Small intestine (tissue), 7 donors: ENCODE results near the gene ZNF800. TPM values are rescaled to one million over a fixed set of nuclear protein-coding genes. Genes with fewer than 3 reads are reported as not detected.

Experiments used
- DNase-seq, 2 donors: peaks; one replicate each; pipeline versions ENCODE4 v3.0.0 to v3.0.0-alpha.2; 2013
- FAIRE-seq: peaks from 2 replicates; lab custom pipeline; 2012; peaks lifted over from hg19 to GRCh38; lab: Jason Lieb, UNC
- H3K27ac ChIP-seq, 3 donors: one replicate each; pipeline ENCODE4 v1.5.1; 2013; ENCODE audit warnings: low read length in 2 of 3, mild to moderate bottlenecking in 2 of 3, control low read depth in 1 of 3, inconsistent platforms in 1 of 3, low read depth in 1 of 3, moderate library complexity in 1 of 3
- H3K27me3 ChIP-seq, 3 donors: one replicate each; pipeline ENCODE4 v1.6.1; 2013; ENCODE audit warnings: low read length in 3 of 3, inconsistent platforms in 1 of 3; ENCODE audit not compliant: control insufficient read depth in 3 of 3, insufficient read depth in 3 of 3
- H3K36me3 ChIP-seq, 3 donors: one replicate each; pipeline ENCODE4 v1.6.1; 2013; ENCODE audit warnings: low read length in 3 of 3, inconsistent platforms in 1 of 3, low read depth in 1 of 3, mild to moderate bottlenecking in 1 of 3, moderate library complexity in 1 of 3; ENCODE audit not compliant: control insufficient read depth in 3 of 3, insufficient read depth in 2 of 3
- H3K4me1 ChIP-seq, 3 donors: one replicate each; pipeline ENCODE4 v1.6.1; 2013; ENCODE audit warnings: low read length in 2 of 3, inconsistent platforms in 1 of 3, low read depth in 1 of 3, mild to moderate bottlenecking in 1 of 3, moderate library complexity in 1 of 3; ENCODE audit not compliant: control insufficient read depth in 3 of 3, insufficient read depth in 2 of 3
- H3K4me3 ChIP-seq, 3 donors: one replicate each; pipeline ENCODE4 v1.5.1; 2013; ENCODE audit warnings: low read length in 3 of 3, control low read depth in 1 of 3, inconsistent platforms in 1 of 3, low read depth in 1 of 3, mild to moderate bottlenecking in 1 of 3, moderate library complexity in 1 of 3
- H3K9me3 ChIP-seq, 2 donors: one replicate each; pipeline ENCODE4 v1.6.1; 2013; ENCODE audit warnings: low read depth in 1 of 2, low read length in 1 of 2; ENCODE audit not compliant: control insufficient read depth in 2 of 2, insufficient read depth in 1 of 2
- WGBS, 3 donors: extraction: QIAGEN DNeasy Blood & Tissue Kit; methylation state at CpG; one replicate each; pipeline ENCODE4 v1.1.7; 2013; 5-methylcytosine and 5-hydroxymethylcytosine counted together
- polyA plus RNA-seq, 4 donors: library from polyadenylated mRNA; stranded (reverse) in 3 of 4; unstranded in 1 of 4; fragments of 200-250 nt in 3 of 4; fragments of 120-200 nt in 1 of 4; gene quantifications; one replicate each; pipeline versions ENCODE4 v1.2.1 to v1.2.3, GENCODE V29; 2013
- donor health status: healthy with polysubstance abuse.
- donor health status: control.
- donor health status: control.
- donor health status: Bipolar disorder and iron deficiency.
- donor health status: healthy.

ZNF800 gene
- polyA plus RNA-seq, 4 donors, result 6.2 to 21.2 (median 7.4) TPM

DNA sequence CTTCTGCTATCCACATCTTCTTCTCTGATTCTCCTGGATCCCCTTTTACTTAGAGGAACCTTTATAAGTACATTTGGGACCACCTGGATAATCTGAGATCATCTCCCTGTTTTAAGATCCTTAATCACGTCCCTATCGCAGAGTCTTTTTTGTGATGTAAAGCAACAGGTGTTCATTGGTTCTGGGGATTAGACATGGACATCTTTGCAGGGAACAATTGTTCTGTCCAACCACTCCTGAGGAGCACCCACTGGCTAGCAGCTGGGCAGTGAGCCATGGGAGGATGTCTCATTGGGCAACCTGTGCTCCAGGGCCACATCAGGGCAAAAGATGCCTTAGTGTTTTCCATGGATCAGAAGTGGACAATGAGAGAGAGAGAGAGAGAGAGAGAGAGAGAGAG is 56.0 kb downstream of the ZNF800 start:
- no peak for DNase-seq
- H3K36me3 ChIP-seq, result no peaks in the 10 kb centered on the region
- no peak overlapping the region for H3K4me3 ChIP-seq
- no peaks in the 10 kb centered on the region for H3K9me3 ChIP-seq
- H3K27me3 ChIP-seq, result peaks cover 0 to 3% (median 2%) of the 10 kb centered on the region in 3 donors
- H3K4me1 ChIP-seq, result no peaks in the 10 kb centered on the region
- FAIRE-seq, result no peak
- WGBS, 3 donors, result 83 to 94% (median 92%) methylated on average over 2 of the region's 2 CpGs
- H3K27ac ChIP-seq, result no peak overlapping the region

DNA sequence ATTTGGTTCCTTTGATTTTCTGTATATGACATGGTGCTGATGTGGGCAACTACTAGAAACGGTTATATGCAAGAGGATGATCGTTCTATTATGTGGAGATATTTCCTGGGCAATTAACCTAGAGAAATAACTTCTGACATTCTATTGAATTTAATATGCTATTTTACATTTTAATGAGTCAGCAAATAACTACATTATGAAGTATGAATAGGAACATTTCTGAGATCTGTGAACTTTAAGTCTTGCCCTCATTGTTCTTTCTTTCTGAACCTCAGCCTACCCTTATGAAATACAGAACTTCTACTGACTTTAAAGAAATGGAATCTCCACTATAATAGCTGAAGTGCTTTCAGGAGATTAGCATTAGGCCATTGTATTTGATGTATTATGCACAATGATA is 59.6 kb downstream of the ZNF800 start:
- H3K27me3 ChIP-seq, result peaks cover 0 to 3% (median 2%) of the 10 kb centered on the region in 3 donors
- H3K4me3 ChIP-seq, result no peak overlapping the region
- DNase-seq, result no peak
- no peaks in the 10 kb centered on the region for H3K9me3 ChIP-seq
- 78 to 96% (median 92%) methylated on average over 2 of the region's 2 CpGs for WGBS, 3 donors
- FAIRE-seq, result no peak
- no peaks in the 10 kb centered on the region for H3K36me3 ChIP-seq
- H3K4me1 ChIP-seq, result no peaks in the 10 kb centered on the region
- no peak overlapping the region for H3K27ac ChIP-seq

DNA sequence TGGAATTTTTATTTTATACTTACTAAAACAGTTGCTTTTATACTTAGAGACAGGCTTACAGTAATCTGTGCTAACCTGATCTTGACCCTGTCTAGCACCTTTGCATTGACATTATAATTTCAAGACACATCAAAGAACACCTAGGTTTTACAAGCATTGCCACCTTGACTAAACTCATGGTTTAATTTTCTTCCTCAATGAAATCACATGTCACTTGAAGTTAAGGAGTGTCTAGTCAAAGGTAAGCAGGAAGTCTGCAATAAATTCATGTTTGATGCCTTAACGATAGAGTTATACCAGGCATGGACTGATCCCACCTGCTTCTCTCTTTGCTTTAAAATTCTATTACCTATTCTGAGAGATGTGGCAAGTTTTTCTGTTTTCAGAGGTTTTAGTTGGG is 62.4 kb downstream of the ZNF800 start:
- DNase-seq, result peak in 1 of 2 donors; percentile 15
- H3K36me3 ChIP-seq, result no peaks in the 10 kb centered on the region
- H3K27me3 ChIP-seq, result no peaks in the 10 kb centered on the region
- no peaks in the 10 kb centered on the region for H3K9me3 ChIP-seq
- no peaks in the 10 kb centered on the region for H3K4me1 ChIP-seq
- H3K4me3 ChIP-seq, result no peak overlapping the region
- WGBS, 3 donors, result 13 to 51% (median 23%) methylated on average over 1 of the region's 1 CpG
- FAIRE-seq, result no peak
- no peak overlapping the region for H3K27ac ChIP-seq

DNA sequence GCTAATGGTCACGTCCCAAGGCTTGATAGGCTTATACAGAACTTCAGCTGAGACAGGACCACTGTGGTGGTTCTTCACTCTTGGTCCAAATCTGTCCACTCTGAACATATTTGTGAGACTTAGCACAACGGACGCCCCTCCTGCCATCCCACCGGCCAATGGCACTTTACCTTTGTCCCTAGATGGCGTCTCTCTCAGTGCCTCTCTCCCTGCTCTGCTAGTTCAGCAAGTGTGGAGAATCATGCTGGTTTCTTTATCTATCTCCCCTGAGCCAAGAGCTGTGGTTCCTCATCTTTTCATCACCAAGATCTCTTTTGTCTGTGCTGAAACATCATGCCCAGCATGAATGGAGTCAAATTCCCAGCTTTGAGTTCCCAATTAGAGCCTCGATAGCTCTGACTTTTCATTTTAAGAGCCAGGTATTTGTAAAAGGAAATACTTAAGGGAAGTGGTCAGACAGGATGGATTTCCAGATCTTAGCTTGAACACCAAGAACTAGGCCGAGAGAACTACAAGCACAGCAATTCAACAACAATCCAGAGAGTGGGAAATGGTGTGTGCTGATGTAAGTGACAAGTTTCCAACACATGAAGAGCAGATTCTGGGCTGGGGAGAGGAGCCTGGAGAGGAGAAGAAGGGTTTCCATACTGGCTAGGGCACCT is 69.5 kb downstream of the ZNF800 start:
- WGBS, 3 donors, result 52 to 64% (median 61%) methylated on average over 7 of the region's 7 CpGs
- FAIRE-seq, result no peak
- H3K4me3 ChIP-seq, result no peak overlapping the region
- peaks cover 0 to 7% (median 0%) of the 10 kb centered on the region in 3 donors for H3K27me3 ChIP-seq
- no peak for DNase-seq
- H3K27ac ChIP-seq, result no peak overlapping the region
- no peaks in the 10 kb centered on the region for H3K4me1 ChIP-seq
- H3K9me3 ChIP-seq, result no peaks in the 10 kb centered on the region
- no peaks in the 10 kb centered on the region for H3K36me3 ChIP-seq

DNA sequence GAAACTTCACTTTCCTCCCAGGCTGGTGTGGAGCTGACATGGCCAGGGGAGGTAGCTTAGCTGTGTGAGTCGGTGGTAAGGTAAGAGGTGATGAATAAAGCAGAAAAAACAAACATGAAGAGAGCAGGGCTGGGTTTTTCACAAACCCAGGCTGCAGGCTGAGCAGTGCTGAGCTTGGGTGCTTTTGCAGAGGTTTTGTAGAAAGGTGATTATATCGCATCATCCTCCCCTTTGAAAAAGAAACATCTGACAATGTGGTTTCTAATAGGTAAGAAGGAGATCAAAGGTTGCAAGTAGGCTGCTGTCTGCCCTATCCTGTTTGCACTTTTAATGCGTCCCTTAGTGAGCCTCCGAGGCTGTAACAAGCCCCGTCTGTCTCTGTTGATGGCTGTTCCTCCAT is 70.2 kb downstream of the ZNF800 start:
- no peak overlapping the region for H3K4me3 ChIP-seq
- H3K36me3 ChIP-seq, result no peaks in the 10 kb centered on the region
- no peak for FAIRE-seq
- H3K27me3 ChIP-seq, result peaks cover 0 to 7% (median 0%) of the 10 kb centered on the region in 3 donors
- no peak overlapping the region for H3K27ac ChIP-seq
- H3K4me1 ChIP-seq, result no peaks in the 10 kb centered on the region
- H3K9me3 ChIP-seq, result no peaks in the 10 kb centered on the region
- WGBS, 3 donors, result 19 to 42% (median 27%) methylated on average over 5 of the region's 5 CpGs
- DNase-seq, result no peak

DNA sequence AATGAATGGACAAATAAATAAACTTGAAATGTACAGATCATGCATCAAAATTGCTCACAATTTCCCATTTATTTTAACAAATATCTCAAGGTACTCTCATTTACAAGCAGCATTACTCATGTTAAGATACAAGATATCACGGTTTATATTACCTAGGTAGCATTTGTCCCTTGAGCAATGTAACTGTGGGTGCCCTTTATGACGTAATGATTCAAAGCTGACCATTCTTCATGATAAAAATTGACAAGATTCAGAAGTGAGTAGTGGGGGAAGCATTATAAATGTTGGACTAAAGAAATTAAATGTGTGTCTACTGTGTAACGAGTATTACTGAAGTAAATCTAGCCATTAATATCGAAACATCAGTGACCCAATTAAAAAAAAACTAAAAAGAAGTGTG is 71.5 kb downstream of the ZNF800 start:
- WGBS, 3 donors, result 63 to 80% (median 75%) methylated on average over 4 of the region's 4 CpGs
- Histone ChIP-seq H3K9me3 (no peaks in the 10 kb centered on the region), H3K27me3 (peaks cover 0 to 7% (median 0%) of the 10 kb centered on the region in 3 donors), H3K27ac (no peak overlapping the region), H3K36me3 (no peaks in the 10 kb centered on the region), H3K4me1 (no peaks in the 10 kb centered on the region), H3K4me3 (no peak overlapping the region)
- no peak for FAIRE-seq
- no peak for DNase-seq

Other genes with a start within 250 kb of the ZNF800 start
- under 1 TPM in 2 of 4 donors, not detected in 2; 0.07 to 0.12 TPM for gene GRM8, start 139.8 kb downstream of the ZNF800 start, polyA plus RNA-seq
- gene GCC1, start 192.9 kb upstream of the ZNF800 start, polyA plus RNA-seq, result 10 to 100 TPM in 1 of 4 donors, 1 to 10 TPM in 3; 7.0 to 14.3 (median 9.7) TPM
- 100 to 1,000 TPM; 205 to 249 (median 223) TPM for gene ARF5, start 195.7 kb upstream of the ZNF800 start, polyA plus RNA-seq
- under 1 TPM in 2 of 4 donors, not detected in 2; 0.09 to 0.44 TPM for gene FSCN3, start 201.0 kb upstream of the ZNF800 start, polyA plus RNA-seq
- 1 to 10 TPM in 1 of 4 donors, under 1 TPM in 2, not detected in 1; 0.31 to 4.9 (median 0.81) TPM for gene PAX4, start 225.4 kb upstream of the ZNF800 start, polyA plus RNA-seq